Measurements from ENCODE around the gene DOK3.

The DOK3 gene

GRCh38 chr5:177508837-177509236 lies 789 bp downstream of the DOK3 start:
- Histone ChIP-seq H2AFZ (ENCODE audit: low read depth, low read length) (no peak overlapping the region), H3K4me2 (ENCODE audit: insufficient read depth, low read length) (no peak overlapping the region), H3K36me3 (ENCODE audit: insufficient read depth, low read length) (peaks cover 39% of the 10 kb centered on the region), H3K9ac (ENCODE audit: low read depth, low read length) (no peak overlapping the region), H3K4me3 (ENCODE audit: low read depth in 1 of 2, low read length in 2 of 2) (no peak overlapping the region), H3K27ac (ENCODE audit: low read length) (no peak overlapping the region), H3K27me3 (ENCODE audit: insufficient read depth, low read length, poor library complexity) (no peaks in the 10 kb centered on the region), H4K20me1 (ENCODE audit: insufficient read depth, low read length) (peaks cover 11% of the 10 kb centered on the region; the same call in 1 of the 2 replicates), H3K9me3 (ENCODE audit: insufficient read depth, low read length, severe bottlenecking) (no peaks in the 10 kb centered on the region), H3K4me1 (ENCODE audit: insufficient read depth, low read length) (no peaks in the 10 kb centered on the region), H3K79me2 (ENCODE audit: insufficient read depth, low read length) (0 out of 2 replicates have a peak, but pooled peaks cover under 1% of the 10 kb centered on the region)
- no peak for ATAC-seq (ENCODE audit: insufficient read depth, low read depth)
- DNase-seq = no peak
- TF ChIP-seq EZH2 (IDR thresholded peaks at IDR 0.05; ENCODE audit: borderline replicate concordance, low read depth, low read length, severe bottlenecking) = no peak
- TF ChIP-seq CTCF (IDR thresholded peaks at IDR 0.05; ENCODE audit: borderline replicate concordance, extremely low read depth, low read length, poor library complexity, severe bottlenecking) = no peak

- Histone ChIP-seq H3K4me2 (ENCODE audit: insufficient read depth, low read length) (no peak overlapping the region), H3K27ac (ENCODE audit: low read length) (no peak overlapping the region), H4K20me1 (ENCODE audit: insufficient read depth, low read length) (peaks cover 11% of the 10 kb centered on the region; the same call in 1 of the 2 replicates), H3K9me3 (ENCODE audit: insufficient read depth, low read length, severe bottlenecking) (no peaks in the 10 kb centered on the region), H3K36me3 (ENCODE audit: insufficient read depth, low read length) (peaks cover 33% of the 10 kb centered on the region), H2AFZ (ENCODE audit: low read depth, low read length) (no peak overlapping the region), H3K4me3 (ENCODE audit: low read depth in 1 of 2, low read length in 2 of 2) (no peak overlapping the region), H3K79me2 (ENCODE audit: insufficient read depth, low read length) (no peaks in the 10 kb centered on the region), H3K9ac (ENCODE audit: low read depth, low read length) (no peak overlapping the region), H3K27me3 (ENCODE audit: insufficient read depth, low read length, poor library complexity) (no peaks in the 10 kb centered on the region), H3K4me1 (ENCODE audit: insufficient read depth, low read length) (no peaks in the 10 kb centered on the region)
- DNase-seq = no peak
- no peak for ATAC-seq (ENCODE audit: insufficient read depth, low read depth)
- no peak for TF ChIP-seq EZH2 (IDR thresholded peaks at IDR 0.05; ENCODE audit: borderline replicate concordance, low read depth, low read length, severe bottlenecking)
- TF ChIP-seq CTCF (IDR thresholded peaks at IDR 0.05; ENCODE audit: borderline replicate concordance, extremely low read depth, low read length, poor library complexity, severe bottlenecking) = no peak
These were observed 1.4 kb downstream of the DOK3 start for GRCh38 chr5:177508221-177508611.

- no peak overlapping the region for H3K4me2 ChIP-seq (ENCODE audit: insufficient read depth, low read length)
- H3K4me1 ChIP-seq (ENCODE audit: insufficient read depth, low read length) = no peaks in the 10 kb centered on the region
- no peak overlapping the region for H2AFZ ChIP-seq (ENCODE audit: low read depth, low read length)
- no peaks in the 10 kb centered on the region for H3K79me2 ChIP-seq (ENCODE audit: insufficient read depth, low read length)
- H3K9me3 ChIP-seq (ENCODE audit: insufficient read depth, low read length, severe bottlenecking) = no peaks in the 10 kb centered on the region
- H4K20me1 ChIP-seq (ENCODE audit: insufficient read depth, low read length) = peaks cover 9% of the 10 kb centered on the region; the same call in 1 of the 2 replicates
- H3K36me3 ChIP-seq (ENCODE audit: insufficient read depth, low read length) = peaks cover 28% of the 10 kb centered on the region
- ATAC-seq (ENCODE audit: insufficient read depth, low read depth) (no peak), DNase-seq (no peak)
- H3K9ac ChIP-seq (ENCODE audit: low read depth, low read length) = no peak overlapping the region
- no peak for TF ChIP-seq CTCF (IDR thresholded peaks at IDR 0.05; ENCODE audit: borderline replicate concordance, extremely low read depth, low read length, poor library complexity, severe bottlenecking)
- no peak for TF ChIP-seq EZH2 (IDR thresholded peaks at IDR 0.05; ENCODE audit: borderline replicate concordance, low read depth, low read length, severe bottlenecking)
- H3K27ac ChIP-seq (ENCODE audit: low read length) = no peak overlapping the region
- no peaks in the 10 kb centered on the region for H3K27me3 ChIP-seq (ENCODE audit: insufficient read depth, low read length, poor library complexity)
- H3K4me3 ChIP-seq (ENCODE audit: low read depth in 1 of 2, low read length in 2 of 2) = no peak overlapping the region
These were observed 1.9 kb downstream of the DOK3 start for GRCh38 chr5:177507596-177508220.

Data from DND-41 (cell line).